ENCODE results near the gene C1orf141. TPM values are rescaled to one million over a fixed set of nuclear protein-coding genes. Genes with fewer than 3 reads are reported as not detected.

The C1orf141 gene
- total RNA-seq, 1 experiment from 2014 or later, result not detected

- Mint-ChIP-seq H3K27me3 (ENCODE audit: low read depth) (peaks cover 7% of the 10 kb centered on the region), H3K9me3 (no peaks in the 10 kb centered on the region)
- no peak for TF ChIP-seq FOXP1 (CRISPR knock-in tag; IDR thresholded peaks at IDR 0.05; ENCODE audit: borderline replicate concordance)
- TF ChIP-seq ZNF121 (CRISPR knock-in tag; IDR thresholded peaks at IDR 0.05), result no peak
- TF ChIP-seq ZNF281 (CRISPR knock-in tag; IDR thresholded peaks at IDR 0.05), result no peak
- no peak for TF ChIP-seq ATF2 (CRISPR knock-in tag; IDR thresholded peaks at IDR 0.05; ENCODE audit: borderline replicate concordance, low read depth)
- no peak for TF ChIP-seq E2F1 (CRISPR knock-in tag; IDR thresholded peaks at IDR 0.05)
- TF ChIP-seq TP53 (CRISPR knock-in tag; IDR thresholded peaks at IDR 0.05), result no peak
- no peak for TF ChIP-seq ZNF512 (CRISPR knock-in tag; IDR thresholded peaks at IDR 0.05; ENCODE audit: borderline replicate concordance)
- TF ChIP-seq AFF4 (CRISPR knock-in tag; IDR thresholded peaks at IDR 0.05; ENCODE audit: borderline replicate concordance), result no peak
- no peak for TF ChIP-seq AR (CRISPR knock-in tag; IDR thresholded peaks at IDR 0.05)
- TF ChIP-seq KAT7 (CRISPR knock-in tag; IDR thresholded peaks at IDR 0.05; ENCODE audit: borderline replicate concordance), result no peak
- no peak for TF ChIP-seq USF1 (CRISPR knock-in tag; IDR thresholded peaks at IDR 0.05)
- no peak for TF ChIP-seq ATF6 (CRISPR knock-in tag; IDR thresholded peaks at IDR 0.05)
- no peak for TF ChIP-seq ARID4B (CRISPR knock-in tag; IDR thresholded peaks at IDR 0.05; ENCODE audit: borderline replicate concordance)
- no peak for TF ChIP-seq NFATC4 (CRISPR knock-in tag; IDR thresholded peaks at IDR 0.05)
- no peak for TF ChIP-seq ZNF423 (CRISPR knock-in tag; IDR thresholded peaks at IDR 0.05)
These were observed 83.6 kb downstream of the C1orf141 start for GRCh38 chr1:67051196-67051595.

More at GRCh38 chr1:67051196-67051595, 83.6 kb downstream of the C1orf141 start:
- no peak for DNase-seq (ENCODE audit: low spot score)
- POLR2A ChIA-PET, result no interaction called here
- H3K36me3 Mint-ChIP-seq, result no peaks in the 10 kb centered on the region; the same call in 1 of the 2 replicates
- ATAC-seq, result no peak
- no peak overlapping the region for H3K4me3 Mint-ChIP-seq
- CTCF ChIA-PET, result no interaction called here
- no peak overlapping the region for H3K27ac Mint-ChIP-seq
- H3K4me1 Mint-ChIP-seq, result peaks cover 22% of the 10 kb centered on the region
